ENCODE data around the gene SLC6A3. TPM values are rescaled to one million over a fixed set of nuclear protein-coding genes. Genes with fewer than 3 reads are reported as not detected.

Gene SLC6A3
- total and polyA plus RNA-seq, 3 donors from 2014 or later, result 0.55 to 1.5 (median 0.83) TPM

DNA sequence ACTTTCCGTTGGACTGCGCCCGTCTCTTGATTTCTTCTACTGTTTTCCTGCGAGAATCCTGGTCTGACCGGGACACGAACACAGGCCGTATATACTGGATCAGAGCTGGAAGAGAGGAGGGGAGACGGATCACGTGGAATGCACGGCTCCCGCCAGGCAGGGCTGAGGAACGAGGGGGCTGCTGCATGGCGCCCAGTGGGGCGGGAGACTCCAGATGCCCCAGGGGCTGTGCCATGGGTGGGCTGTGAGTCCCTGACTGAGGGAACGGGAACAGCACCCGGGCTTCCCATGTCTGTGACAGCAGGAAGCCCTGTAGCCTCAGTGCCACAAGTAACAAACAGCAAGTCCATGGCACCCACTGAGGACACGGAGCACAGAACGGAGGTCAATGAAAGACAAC, 44.5 kb upstream of the SLC6A3 start:
- no peak for DNase-seq
- intact Hi-C loops (cut with DNase I; ENCODE audit: low total_unique reads), result no loop called here
- 91 to 95% methylated on average over 18 of the region's 18 CpGs for WGBS, 2 donors
- H3K4me3 ChIP-seq, result no peak overlapping the region
- H3K36me3 ChIP-seq (ENCODE audit: low read depth, missing control alignments), result no peaks in the 10 kb centered on the region
- no peaks in the 10 kb centered on the region for H3K4me1 ChIP-seq
- no peaks in the 10 kb centered on the region for H3K27me3 ChIP-seq
- TF ChIP-seq CTCF (IDR thresholded peaks at IDR 0.05) (no peak), POLR2A (IDR thresholded peaks at IDR 0.05) (no peak)
- no peak overlapping the region for H3K27ac ChIP-seq
- H3K9me3 ChIP-seq, result no peaks in the 10 kb centered on the region

DNA sequence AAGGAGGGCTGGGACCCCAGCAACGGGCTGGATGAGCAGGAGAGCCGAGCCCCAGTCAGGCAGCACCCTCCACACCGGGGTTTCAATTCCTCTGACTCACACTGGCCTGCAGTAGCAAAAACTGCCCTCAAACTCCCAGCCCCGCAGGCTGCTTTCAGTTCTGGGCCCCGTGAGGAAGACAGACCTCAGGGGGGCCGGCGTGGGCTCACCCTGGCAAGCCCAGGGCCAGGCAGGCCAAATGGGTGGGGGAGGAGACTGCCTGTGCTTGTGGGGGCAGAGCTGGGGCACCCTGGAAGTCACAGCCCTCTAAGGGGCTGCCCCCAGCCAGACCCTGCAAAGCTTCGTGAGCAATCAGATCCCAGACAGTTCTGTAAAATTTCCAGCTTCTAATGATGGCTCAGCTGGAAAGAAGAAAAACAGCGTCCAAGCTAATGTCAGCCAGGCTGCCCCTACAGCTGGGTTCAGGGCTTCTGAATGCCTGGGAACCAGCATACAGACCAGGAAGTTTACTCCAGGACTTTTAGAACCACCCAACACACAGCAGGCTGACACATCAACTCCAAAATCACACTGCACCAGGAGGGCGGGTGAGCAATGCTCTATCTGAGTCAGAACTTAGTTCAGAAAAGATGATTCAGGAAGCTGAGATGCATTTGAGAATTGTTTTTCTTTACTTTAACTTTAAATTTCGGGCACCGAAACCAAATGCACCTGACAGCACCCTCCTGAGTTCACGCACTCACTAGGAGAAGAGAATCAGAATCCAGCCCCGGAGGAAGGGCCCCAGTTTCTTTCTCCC, 43.8 kb upstream of the SLC6A3 start:
- Histone ChIP-seq H3K36me3 (ENCODE audit: low read depth, missing control alignments) (no peaks in the 10 kb centered on the region), H3K27me3 (no peaks in the 10 kb centered on the region), H3K4me3 (no peak overlapping the region), H3K9me3 (no peaks in the 10 kb centered on the region), H3K4me1 (no peaks in the 10 kb centered on the region), H3K27ac (no peak overlapping the region)
- no peak for DNase-seq
- intact Hi-C loops (cut with DNase I; ENCODE audit: low total_unique reads), result no loop called here
- WGBS, 2 donors, result 81 to 90% methylated on average over 10 to 14 of the region's 14 CpGs
- TF ChIP-seq CTCF (IDR thresholded peaks at IDR 0.05) (no peak), POLR2A (IDR thresholded peaks at IDR 0.05) (no peak)

DNA sequence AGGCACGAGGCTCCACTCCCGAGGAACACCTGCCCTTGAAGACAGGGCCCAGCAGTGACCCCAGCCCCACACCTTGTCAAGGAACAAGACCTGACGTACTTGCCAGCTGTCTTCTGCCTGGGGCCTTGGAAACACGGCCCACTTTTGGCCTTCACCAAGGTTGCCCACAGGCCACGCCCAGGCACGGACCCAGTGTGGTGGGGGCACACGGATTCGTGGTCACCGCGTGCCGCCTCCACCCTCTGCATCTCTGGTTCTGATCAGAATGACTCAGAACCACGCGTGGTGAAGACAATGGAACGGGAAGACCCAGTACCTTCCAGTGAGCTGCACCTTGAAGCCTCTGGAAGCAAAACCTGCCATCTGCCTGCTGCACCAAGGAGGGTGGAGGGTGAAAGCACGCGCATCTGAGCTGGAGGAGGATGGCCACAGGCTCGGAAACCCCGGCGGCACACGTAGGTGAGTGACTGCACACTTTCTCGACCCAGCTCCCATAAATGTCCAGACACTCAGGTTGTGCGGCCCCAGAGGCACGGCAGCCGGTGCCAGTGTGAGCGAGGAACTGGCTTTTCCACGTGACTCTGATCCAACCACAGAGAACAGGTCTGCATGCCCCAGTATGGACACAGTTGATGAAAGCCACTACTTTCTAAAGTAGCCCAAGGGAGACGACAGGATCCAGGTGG, 42.0 kb upstream of the SLC6A3 start:
- 89 to 95% methylated on average over 15 to 27 of the region's 27 CpGs for WGBS, 2 donors
- Histone ChIP-seq H3K27ac (no peak overlapping the region), H3K36me3 (ENCODE audit: low read depth, missing control alignments) (no peaks in the 10 kb centered on the region), H3K9me3 (no peaks in the 10 kb centered on the region), H3K4me1 (no peaks in the 10 kb centered on the region), H3K27me3 (no peaks in the 10 kb centered on the region), H3K4me3 (no peak overlapping the region)
- intact Hi-C loops (cut with DNase I; ENCODE audit: low total_unique reads), result no loop called here
- DNase-seq, result no peak
- no peak for TF ChIP-seq POLR2A (IDR thresholded peaks at IDR 0.05)
- no peak for TF ChIP-seq CTCF (IDR thresholded peaks at IDR 0.05)

- H3K27ac ChIP-seq, result no peak overlapping the region
- TF ChIP-seq POLR2A (IDR thresholded peaks at IDR 0.05) (no peak), CTCF (IDR thresholded peaks at IDR 0.05) (no peak)
- no peaks in the 10 kb centered on the region for H3K9me3 ChIP-seq
- no peaks in the 10 kb centered on the region for H3K27me3 ChIP-seq
- 97 to 100% methylated on average over 12 to 13 of the region's 13 CpGs for WGBS, 2 donors
- intact Hi-C loops (cut with DNase I; ENCODE audit: low total_unique reads), result no loop called here
- H3K4me3 ChIP-seq, result no peak overlapping the region
- H3K4me1 ChIP-seq, result no peaks in the 10 kb centered on the region
- H3K36me3 ChIP-seq (ENCODE audit: low read depth, missing control alignments), result no peaks in the 10 kb centered on the region
- DNase-seq, result no peak
These were observed 41.0 kb upstream of the SLC6A3 start for GRCh38 chr5:1486271-1486670.

Data from testis (tissue), 3 donors.